ENCODE results near the gene NAGLU.
"Not testable (repeated sequence)": the region's sequence is repeated elsewhere in the genome, so short reads cannot be mapped to it uniquely, and the experiment has no call there.

NAGLU gene

DNA sequence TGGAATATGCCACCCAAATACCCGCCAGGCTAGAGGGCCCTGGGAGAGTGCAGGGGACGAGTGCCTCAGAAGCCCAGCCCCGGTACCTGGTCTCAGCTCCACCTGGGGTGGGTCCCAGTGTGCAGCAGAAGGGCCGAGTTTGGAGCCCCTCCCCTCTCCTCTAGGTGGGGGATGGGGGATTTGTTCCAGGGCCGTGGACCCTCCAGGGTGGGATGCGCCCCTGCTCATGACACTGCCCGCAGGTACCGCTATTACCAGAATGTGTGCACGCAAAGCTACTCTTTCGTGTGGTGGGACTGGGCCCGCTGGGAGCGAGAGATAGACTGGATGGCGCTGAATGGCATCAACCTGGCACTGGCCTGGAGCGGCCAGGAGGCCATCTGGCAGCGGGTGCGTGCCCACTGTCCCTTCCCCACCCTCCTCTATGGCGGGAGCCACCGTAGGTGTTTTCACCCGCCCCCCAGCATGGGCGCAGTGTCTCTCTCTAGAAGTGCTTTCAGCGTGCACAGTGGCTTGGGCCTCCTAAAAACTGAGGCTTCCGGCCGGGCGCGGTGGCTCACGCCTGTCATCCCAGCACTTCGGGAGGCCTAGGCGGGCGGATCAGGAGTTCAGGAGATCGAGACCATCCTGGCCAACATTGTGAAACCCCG lies 1.2 kb downstream of the NAGLU start:
- no peak for DNase-seq (ENCODE audit: low read depth)
- H3K4me3 ChIP-seq (replicated peaks; ENCODE audit: low read depth, low read length): peak overlapping the region; percentile 62
- TF ChIP-seq, protein P1, sequence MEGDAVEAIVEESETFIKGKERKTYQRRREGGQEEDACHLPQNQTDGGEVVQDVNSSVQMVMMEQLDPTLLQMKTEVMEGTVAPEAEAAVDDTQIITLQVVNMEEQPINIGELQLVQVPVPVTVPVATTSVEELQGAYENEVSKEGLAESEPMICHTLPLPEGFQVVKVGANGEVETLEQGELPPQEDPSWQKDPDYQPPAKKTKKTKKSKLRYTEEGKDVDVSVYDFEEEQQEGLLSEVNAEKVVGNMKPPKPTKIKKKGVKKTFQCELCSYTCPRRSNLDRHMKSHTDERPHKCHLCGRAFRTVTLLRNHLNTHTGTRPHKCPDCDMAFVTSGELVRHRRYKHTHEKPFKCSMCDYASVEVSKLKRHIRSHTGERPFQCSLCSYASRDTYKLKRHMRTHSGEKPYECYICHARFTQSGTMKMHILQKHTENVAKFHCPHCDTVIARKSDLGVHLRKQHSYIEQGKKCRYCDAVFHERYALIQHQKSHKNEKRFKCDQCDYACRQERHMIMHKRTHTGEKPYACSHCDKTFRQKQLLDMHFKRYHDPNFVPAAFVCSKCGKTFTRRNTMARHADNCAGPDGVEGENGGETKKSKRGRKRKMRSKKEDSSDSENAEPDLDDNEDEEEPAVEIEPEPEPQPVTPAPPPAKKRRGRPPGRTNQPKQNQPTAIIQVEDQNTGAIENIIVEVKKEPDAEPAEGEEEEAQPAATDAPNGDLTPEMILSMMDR (IDR thresholded peaks at IDR 0.05; ENCODE audit: low read length, missing control alignments): no peak

DNA sequence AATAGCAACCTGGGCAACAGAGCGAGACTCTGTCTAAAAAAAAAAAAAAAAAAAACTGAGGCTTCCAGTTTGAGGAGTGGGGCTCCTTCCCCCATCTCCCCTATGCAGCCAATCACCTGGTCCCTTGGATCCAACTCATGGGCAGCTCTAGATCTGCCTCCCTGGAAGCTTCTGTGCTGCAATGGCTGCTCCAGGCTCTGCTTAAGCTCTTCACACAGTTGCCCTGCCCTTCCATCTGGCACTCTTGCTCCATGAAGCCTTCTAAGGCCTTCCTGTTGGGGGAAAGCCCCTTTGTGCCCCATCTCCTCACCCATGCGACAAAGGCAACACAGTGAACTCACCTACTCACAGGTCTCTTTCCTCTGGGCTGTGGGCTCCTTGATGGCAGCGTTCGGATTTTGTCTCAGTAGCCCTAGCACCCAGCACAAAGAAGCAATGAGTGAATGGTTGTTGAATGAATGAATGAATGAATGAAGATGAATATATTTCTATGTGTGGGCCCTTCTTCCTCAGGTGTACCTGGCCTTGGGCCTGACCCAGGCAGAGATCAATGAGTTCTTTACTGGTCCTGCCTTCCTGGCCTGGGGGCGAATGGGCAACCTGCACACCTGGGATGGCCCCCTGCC lies 1.9 kb downstream of the NAGLU start:
- TF ChIP-seq, protein P1 (IDR thresholded peaks at IDR 0.05; ENCODE audit: low read length, missing control alignments): no peak
- no peak for DNase-seq (ENCODE audit: low read depth)
- no peak overlapping the region for H3K4me3 ChIP-seq (replicated peaks; ENCODE audit: low read depth, low read length)

- DNase-seq (ENCODE audit: low read depth): no peak
- TF ChIP-seq, protein P1 (IDR thresholded peaks at IDR 0.05; ENCODE audit: low read length, missing control alignments): no peak
- no peak overlapping the region for H3K4me3 ChIP-seq (replicated peaks; ENCODE audit: low read depth, low read length)
Measured at GRCh38 chr17:42538482-42538881, 2.4 kb downstream of the NAGLU start.

DNA sequence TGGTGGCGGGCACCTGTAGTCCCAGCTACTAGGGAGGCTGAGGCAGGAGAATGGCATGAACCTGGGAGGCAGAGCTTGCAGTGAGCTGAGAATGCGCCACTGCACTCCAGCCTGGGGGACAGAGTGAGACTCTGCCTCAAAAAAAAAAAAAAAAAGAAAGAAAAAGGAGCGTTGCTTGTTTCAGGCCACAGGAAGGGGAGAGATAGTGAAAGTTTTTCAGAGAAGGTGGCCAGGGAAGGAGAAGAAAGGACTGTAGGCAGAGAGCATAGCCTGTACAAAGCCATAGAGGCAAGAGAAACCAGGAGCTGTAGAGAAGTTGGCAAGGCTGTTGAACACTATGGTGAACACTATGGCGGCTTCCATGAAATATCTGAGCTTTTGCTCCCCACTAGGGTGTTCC lies 4.5 kb downstream of the NAGLU start:
- not testable (repeated sequence) for H3K4me3 ChIP-seq (replicated peaks; ENCODE audit: low read depth, low read length); DNase-seq (ENCODE audit: low read depth)

GRCh38 chr17:42541041-42541833 lies 5.2 kb downstream of the NAGLU start:
- DNase-seq (ENCODE audit: low read depth): no peak
- TF ChIP-seq, protein P1 (IDR thresholded peaks at IDR 0.05; ENCODE audit: low read length, missing control alignments): no peak
- H3K4me3 ChIP-seq (replicated peaks; ENCODE audit: low read depth, low read length): no peak overlapping the region

DNA sequence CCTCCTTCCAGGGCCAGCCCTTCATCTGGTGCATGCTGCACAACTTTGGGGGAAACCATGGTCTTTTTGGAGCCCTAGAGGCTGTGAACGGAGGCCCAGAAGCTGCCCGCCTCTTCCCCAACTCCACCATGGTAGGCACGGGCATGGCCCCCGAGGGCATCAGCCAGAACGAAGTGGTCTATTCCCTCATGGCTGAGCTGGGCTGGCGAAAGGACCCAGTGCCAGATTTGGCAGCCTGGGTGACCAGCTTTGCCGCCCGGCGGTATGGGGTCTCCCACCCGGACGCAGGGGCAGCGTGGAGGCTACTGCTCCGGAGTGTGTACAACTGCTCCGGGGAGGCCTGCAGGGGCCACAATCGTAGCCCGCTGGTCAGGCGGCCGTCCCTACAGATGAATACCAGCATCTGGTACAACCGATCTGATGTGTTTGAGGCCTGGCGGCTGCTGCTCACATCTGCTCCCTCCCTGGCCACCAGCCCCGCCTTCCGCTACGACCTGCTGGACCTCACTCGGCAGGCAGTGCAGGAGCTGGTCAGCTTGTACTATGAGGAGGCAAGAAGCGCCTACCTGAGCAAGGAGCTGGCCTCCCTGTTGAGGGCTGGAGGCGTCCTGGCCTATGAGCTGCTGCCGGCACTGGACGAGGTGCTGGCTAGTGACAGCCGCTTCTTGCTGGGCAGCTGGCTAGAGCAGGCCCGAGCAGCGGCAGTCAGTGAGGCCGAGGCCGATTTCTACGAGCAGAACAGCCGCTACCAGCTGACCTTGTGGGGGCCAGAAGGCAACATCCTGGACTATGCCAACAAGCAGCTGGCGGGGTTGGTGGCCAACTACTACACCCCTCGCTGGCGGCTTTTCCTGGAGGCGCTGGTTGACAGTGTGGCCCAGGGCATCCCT lies 7.4 kb downstream of the NAGLU start:
- H3K4me3 ChIP-seq (replicated peaks; ENCODE audit: low read depth, low read length): no peak overlapping the region
- TF ChIP-seq, protein P1 (IDR thresholded peaks at IDR 0.05; ENCODE audit: low read length, missing control alignments): no peak

More for the DNA sequence above, 7.4 kb downstream of the NAGLU start:
- DNase-seq (ENCODE audit: low read depth): no peak

Measured in fibroblast of pulmonary artery (primary cell).